Activated T-cell treated with anti-CD3 and anti-CD28 coated beads for 4 hours (primary cell): ENCODE data around the gene ERCC2.
"Not testable (repeated sequence)": the region's sequence is repeated elsewhere in the genome, so short reads cannot be mapped to it uniquely, and the experiment has no call there.

Source experiments
- DNase-seq: peaks from one replicate; pipeline ENCODE4 v3.0.0-alpha.2; 2020

The ERCC2 gene

GRCh38 chr19:45370410-45371204, at the start of gene ERCC2:
ERCC2 (minus strand) TSS chr19:45370573; CDS start chr19:45370540, 33 bp downstream.
- peak; percentile 100 for DNase-seq

GRCh38 chr19:45419895-45420294, 49.5 kb upstream of the ERCC2 start:
- no peak for DNase-seq

- no peak for DNase-seq
These were observed 49.0 kb upstream of the ERCC2 start for GRCh38 chr19:45419396-45419795.

GRCh38 chr19:45418802-45419201, 48.4 kb upstream of the ERCC2 start:
- DNase-seq: no peak

GRCh38 chr19:45417151-45417550, 46.8 kb upstream of the ERCC2 start:
- no peak for DNase-seq

GRCh38 chr19:45414468-45414867, 44.1 kb upstream of the ERCC2 start:
- no peak for DNase-seq

- DNase-seq: no peak
These were observed 43.1 kb upstream of the ERCC2 start for GRCh38 chr19:45413497-45413896.

- not testable (repeated sequence) for DNase-seq
These were observed 40.0 kb upstream of the ERCC2 start for GRCh38 chr19:45410330-45410729.

- DNase-seq: no peak
These were observed 39.2 kb upstream of the ERCC2 start for GRCh38 chr19:45409557-45409920.

GRCh38 chr19:45408830-45409556, 38.6 kb upstream of the ERCC2 start:
- no peak for DNase-seq

GRCh38 chr19:45408121-45408520, 37.7 kb upstream of the ERCC2 start:
- DNase-seq: no peak

GRCh38 chr19:45407585-45407984, 37.2 kb upstream of the ERCC2 start:
- not testable (repeated sequence) for DNase-seq

GRCh38 chr19:45407091-45407375, 36.7 kb upstream of the ERCC2 start:
- DNase-seq: no peak

GRCh38 chr19:45406226-45407090, 36.1 kb upstream of the ERCC2 start, which contains the start of gene POLR1G:
POLR1G (plus strand) TSS chr19:45406644; CDS start chr19:45406697, 53 bp downstream.
- DNase-seq: peak; percentile 66

- peak; percentile 77 for DNase-seq
These were observed 35.3 kb upstream of the ERCC2 start for GRCh38 chr19:45405435-45406225.

GRCh38 chr19:45404557-45405434, 34.4 kb upstream of the ERCC2 start, which contains the start of gene PPP1R13L:
PPP1R13L (minus strand) TSS chr19:45405069; CDS start chr19:45398318, 6,751 bp downstream.
- no peak for DNase-seq

GRCh38 chr19:45403781-45404556, 33.6 kb upstream of the ERCC2 start:
- DNase-seq: peak; percentile 48

GRCh38 chr19:45403272-45403671, 32.9 kb upstream of the ERCC2 start:
- DNase-seq: no peak

GRCh38 chr19:45402298-45403061, 32.1 kb upstream of the ERCC2 start:
- DNase-seq: no peak

GRCh38 chr19:45401815-45402214, 31.4 kb upstream of the ERCC2 start:
- DNase-seq: no peak
